GM18858 (cell line): ENCODE measurements around the gene KSR1.
"Not testable (repeated sequence)": the region's sequence is repeated elsewhere in the genome, so short reads cannot be mapped to it uniquely, and the experiment has no call there.

ENCODE experiments used
- ATAC-seq: cut with Tn5 transposase; IDR thresholded peaks from one replicate; pipeline ENCODE4 v1.9.1; 2021; ENCODE audit not compliant: unreplicated experiment

Gene KSR1

DNA sequence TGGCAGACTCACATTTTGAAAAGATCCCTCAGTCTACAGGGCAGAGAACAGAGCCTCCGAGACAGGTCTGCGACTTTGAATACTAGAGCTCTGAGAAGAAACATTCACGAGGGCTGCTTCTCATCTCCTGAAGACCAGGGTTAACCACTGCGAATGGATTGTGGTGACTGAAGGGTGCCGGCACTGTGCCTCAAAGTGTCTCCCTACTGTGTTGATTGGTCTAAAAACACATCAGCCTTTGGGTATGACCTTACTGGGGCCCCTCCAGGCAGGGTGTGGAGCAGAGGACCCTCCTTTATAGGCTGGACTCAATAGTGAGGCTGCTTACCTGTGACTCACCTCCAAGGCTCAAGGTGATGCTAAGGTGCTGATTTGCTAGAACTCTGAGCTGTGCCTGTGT is 172.1 kb downstream of the KSR1 start:
- ATAC-seq = no peak

DNA sequence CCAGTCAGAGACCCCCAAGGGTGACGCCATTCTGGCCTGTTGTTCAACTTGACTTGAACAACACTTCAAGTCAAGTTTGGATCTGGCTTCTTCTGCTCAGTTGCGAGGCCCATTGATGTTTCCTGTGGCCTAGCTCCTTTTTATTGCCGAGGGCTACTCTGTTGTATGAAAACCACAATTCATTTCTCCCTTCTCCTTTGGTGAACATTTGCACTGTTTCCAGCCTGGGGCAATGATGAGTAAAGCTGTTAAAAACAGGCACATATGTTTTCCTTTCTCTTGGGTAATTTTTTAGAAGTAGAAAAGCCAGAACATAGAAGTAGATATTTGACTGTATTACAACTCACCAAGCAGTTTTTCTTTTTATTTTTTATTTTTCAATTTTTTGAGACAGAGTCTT is 173.0 kb downstream of the KSR1 start:
- not testable (repeated sequence) for ATAC-seq

DNA sequence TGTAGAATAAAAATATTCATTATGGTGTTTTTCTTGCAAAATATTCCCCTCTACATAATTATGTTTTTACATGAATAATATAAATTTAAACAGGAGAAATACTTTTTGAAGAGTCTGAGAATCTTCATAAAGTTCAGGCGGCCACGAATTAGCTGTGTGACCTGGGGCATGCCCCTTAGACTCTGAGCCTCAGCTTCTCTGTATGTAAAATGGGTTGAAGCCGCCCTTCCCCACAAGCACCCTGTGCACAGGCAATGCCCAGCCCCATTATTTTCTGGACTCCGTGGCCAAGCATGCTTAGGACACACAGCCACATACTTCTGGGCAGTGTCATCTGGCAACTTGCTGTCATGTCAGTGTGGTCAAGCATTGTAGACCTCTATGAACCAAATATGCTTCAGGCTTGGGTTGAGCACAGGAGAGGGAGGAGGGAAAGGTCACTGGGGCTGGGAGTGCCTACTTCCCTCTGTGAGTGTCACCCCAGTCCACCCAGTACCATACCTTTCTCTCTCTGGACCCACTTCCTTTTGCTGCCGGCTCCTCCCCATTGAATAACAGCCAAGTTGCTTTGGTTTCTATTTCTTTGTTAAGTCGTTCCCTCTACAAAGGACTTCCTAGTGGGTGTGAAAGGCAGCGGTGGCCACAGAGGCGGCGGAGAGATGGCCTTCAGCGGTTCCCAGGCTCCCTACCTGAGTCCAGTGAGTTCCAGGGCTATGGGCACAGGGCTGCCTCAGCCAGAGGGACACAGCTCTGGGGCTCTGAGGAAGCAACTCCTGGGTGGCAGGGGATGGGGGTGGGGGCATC is 174.6 kb downstream of the KSR1 start, which contains the start of gene LGALS9:
Gene LGALS9, plus strand, starts transcription at position 582 of the 804 bp plus-strand sequence. Its CDS starts 78 bp downstream, at position 660.
- peak; percentile 57 for ATAC-seq

DNA sequence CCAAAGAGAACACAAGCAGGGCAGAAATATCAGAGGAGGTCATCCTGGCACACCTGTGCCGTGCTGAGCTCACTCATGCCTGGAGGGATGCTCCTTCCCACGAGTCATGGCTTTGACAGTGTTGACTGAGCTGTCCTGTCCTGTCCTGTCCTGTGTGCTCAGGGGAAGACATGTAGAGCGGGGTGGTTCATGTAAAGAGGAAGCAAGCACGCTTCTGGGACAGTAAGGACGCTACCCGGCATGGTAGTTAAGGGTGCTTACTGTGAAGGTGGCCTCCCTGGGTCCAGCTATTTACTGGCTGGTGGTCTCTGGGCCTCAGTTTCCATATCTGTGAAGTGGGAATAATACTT is 175.1 kb downstream of the KSR1 start:
- no peak for ATAC-seq

DNA sequence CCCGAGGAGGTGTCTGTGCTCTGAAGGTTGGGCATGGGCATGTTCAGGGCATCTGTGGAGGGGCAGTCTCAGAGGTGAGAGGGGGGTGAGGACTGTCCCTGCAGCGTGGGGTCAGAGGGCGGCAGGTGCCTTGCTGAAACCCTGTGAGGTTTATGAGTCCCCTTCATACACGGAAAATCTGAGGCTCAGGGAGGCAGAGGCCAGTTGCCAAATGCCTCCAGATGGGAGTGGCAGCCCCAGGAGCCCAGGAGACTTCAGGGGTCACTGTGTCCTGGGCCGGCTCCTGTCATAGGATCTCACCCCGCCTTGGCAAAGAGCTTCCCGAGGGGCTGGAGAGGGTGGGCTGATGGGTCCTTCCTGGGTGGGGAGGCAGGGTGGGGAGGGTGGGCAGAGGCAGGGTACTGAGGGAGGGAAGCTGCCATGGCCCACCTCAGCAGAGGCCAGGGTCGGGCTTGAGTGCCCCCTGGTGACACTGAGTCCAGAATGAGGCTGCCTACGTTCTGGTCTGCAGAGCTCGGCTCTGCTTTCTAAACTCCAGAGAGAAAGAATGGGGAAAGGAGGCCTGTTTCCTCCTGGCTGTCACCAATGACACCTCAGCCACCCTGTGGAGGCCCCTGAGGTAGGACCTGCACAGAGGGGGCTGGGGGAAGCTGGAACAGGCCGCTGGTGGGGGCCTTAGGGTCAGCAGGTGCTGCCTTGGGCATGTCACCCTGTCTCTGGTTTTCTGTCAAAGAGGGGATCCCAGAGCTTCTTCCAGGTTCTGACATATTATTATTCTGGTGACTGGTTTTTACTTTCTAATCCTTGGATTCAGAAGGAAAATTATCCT is 175.9 kb downstream of the KSR1 start:
- ATAC-seq = no peak

DNA sequence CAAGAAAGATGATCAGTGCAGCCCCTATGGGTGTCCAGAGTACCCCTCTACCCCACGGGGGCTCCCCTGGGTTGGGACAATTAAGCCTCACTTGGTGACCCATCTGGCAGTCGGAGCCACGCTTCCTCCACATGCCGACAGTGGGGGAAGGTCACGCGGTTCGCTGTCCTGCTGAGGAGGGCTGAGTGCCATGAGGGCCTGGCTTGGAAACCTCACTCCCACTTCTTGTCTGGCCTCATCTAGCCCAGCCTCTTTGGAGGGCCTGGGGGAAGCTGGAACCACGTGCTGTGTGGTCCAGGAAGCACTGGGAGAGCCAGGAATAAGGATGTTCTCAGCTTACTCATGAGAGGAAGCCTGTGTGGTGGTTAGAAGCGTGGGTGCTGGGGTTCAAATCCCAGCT is 176.5 kb downstream of the KSR1 start:
- ATAC-seq = not testable (repeated sequence)

DNA sequence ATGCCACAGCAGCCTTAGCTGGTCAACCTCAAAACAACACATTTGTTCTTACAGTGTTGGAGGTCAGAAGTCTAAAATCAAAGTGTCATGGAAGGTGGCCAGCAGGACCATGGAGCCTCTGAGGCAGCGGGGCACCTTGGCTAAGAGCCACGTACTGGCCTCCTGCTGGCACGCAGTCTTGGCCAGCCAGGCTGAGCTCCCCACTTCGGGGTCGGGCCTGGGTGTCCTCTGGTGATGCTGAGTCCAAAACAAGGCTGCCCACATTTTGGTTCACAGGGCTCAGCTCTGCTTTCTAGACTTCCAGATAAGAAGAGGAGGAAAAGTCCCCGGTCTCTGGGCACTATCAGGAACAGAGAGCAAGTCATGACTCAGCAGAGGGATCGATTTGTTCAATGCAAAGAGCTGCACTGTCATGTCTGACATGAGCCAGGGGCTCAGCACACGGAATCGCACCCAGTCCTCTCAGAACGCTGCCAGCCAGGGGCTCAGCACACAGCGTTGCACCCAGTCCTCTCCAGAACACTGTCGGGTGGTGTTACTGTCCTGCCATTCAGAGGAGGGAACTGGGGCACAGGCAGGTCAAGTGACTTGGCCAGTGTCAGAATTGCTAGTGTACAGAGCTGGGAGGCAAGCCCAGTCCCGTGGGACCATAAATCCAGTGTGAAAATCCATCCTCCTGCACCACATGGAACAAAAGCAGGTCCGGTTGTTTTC is 177.2 kb downstream of the KSR1 start:
- ATAC-seq = no peak

DNA sequence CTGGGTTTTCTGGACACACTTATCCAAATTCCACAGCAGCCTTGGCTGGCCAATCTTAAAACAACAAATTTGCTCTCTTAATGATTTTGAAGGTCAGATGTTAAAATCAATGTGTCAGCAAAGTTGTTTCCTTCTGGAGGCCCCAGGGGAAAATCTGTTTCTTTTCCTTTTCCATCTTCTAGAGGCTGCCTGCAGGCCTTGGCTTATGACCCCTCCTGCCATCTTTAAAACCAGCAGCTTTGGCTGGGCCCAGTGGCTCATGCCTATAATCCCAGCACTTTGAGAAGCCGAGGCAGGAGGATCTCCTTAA is 177.7 kb downstream of the KSR1 start:
- no peak for ATAC-seq

DNA sequence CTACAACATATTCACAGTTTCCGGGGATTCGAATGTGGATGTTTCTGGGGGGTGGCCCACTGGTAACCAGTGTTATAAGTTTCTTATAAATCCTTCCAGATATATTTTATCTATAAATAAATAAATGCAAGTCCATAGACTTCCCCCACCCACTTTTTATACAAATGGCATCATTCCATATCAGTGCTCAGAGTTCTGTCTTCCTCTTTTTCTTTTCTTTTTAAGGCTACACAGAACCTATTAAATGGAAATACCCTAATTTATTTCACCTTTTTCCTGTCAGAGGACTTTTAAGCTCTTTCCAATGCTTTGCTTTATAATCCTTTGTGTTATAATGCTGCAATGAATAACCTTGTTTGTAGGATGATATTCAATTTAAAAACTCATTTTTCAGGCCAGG is 178.5 kb downstream of the KSR1 start:
- no peak for ATAC-seq

DNA sequence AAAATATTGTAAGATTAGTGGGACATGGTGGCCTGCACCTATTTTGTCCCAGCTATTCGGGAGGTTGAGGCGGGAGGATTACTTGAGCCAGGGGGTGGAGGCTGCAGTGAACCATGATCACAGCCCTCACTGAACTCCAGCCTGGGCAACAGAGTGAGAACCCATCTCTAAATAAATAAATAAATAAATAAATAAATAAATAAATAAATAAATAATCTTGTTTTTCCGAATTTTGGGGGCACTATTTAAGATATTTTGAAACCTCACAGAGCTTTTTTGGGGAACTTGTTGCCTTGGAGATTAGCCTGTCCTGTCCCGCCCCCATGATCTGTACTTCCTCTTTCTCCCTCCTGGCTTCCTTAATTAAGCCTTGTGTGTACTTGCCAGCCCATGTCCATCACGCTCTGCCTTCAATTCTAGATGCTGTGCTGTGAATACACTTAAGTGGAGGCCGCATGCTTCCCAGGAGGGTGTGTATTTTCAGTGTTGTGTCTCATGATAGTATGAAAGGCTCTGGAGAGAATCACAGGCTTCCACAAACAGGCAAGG is 179.1 kb downstream of the KSR1 start:
- no peak for ATAC-seq

DNA sequence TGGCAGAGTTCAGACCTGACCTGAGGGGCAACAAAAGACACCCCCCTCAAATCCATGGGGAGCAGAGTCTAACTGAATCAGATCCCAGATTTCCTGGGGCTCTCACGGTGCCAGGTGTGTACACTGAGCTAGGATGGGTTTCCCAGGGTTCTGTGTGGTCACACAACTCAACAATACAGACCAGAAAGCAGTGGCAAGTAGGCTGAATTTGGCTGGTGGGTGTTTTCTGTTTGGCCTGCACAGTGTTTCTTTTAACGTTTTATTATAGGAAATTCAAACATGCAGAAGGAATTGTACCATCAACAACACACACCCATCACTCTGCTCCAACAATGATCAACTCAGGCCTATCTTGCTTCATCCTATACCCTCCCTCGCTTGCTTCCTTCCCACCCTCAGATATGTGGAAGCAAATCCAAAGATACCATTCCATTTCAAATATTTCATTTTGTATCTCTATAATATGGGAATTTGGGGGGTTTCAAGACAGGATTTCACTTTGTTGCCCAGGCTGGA is 179.8 kb downstream of the KSR1 start:
- ATAC-seq = not testable (repeated sequence)

DNA sequence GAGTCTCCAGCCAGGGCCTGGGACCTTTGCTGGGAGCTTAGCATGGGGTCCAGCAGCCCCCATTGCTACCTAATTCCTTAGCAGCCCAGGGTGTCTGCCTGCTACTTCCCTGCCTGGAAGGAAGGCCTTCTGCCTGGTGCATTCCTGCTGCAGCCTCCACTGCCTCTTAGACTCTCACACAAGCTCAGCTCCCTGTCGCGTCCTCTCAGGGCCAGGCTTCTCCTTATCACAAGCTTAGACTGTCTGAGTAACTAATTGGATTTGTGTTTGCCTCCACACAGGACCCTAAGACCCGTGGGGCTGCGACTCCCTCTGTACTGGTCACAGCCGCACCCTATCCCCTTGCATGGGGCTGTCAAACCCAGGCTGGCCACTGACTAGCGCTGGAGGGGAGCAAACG is 181.6 kb downstream of the KSR1 start:
- ATAC-seq = not testable (repeated sequence)

DNA sequence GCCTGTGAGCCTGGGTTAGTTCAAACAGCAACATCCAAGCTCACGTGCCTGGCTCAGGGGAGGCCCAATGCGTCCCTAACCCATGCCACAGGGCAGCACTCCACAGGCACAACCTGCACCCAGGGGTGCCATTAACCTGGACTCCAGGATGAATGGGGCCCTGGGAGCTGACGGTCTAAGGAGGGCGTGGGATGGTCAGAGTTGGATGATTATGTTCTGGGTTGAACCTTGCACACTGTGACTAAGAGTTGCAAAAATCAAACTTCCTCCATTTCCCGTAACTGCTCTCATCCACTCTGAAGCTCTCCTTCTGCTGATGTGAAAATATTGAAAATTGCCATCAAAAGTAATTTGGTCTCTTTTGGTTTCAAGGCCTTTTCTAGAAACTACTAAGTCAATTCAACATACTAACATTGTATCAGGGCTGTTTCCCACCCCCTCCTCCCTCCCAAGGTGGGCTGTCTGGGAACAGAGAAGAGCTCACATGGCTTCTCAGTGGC is 182.2 kb downstream of the KSR1 start:
- ATAC-seq = not testable (repeated sequence)

DNA sequence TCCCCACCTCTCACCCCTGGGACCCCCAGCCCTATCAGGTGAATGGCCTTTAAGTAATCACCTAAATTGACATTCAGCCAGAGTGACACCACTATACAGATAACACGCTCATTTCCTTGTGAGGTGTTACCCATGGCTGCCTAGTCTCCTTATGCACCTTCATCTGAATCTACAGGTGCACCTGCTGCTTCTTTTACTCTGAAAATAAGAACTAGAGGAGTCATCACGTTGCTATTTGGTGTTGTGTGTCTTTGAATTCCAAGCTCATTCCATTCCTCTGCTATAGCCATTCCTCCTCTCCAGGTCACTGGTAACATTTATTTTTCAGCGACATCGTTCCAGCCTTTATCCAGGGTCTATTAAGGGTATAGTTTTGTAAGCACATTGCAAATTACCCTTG is 184.5 kb downstream of the KSR1 start:
- no peak for ATAC-seq

DNA sequence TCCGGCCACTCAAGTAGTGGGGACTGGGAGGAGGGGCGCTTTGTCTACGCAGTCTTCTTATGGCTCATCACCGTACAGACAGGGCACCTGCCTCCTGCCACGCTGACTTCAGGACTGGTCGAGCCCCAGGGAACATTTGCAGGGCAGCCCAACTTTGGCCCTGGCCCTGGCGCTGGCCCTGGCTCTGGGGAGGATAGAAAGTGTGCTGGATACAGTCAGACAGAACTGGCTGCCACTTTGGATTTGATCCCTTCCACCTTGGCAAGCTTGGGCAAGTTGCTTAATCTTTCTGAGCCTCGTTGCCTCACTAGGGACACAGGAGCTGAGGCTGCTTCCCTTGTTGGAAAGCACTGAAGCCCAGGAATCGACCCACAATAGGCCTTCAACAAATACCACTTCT is 188.3 kb downstream of the KSR1 start:
- no peak for ATAC-seq

DNA sequence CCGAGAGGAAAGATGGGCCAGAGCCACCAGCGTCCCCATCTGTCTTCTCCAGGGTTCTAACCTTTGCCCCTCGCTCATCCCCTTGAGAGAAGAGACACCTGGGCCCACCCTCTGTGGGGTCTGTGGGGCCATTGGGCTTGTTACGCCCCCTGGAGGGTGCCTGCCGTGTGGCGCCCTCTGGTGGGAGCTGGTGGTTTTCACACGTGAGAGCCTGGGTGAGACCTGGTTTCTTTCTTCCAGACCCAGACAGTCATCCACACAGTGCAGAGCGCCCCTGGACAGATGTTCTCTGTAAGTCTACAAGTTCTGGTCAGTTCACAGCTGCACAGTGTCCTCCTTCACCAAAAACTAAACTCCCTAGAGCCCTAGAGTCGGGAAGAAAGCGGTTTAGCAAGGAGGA is 189.4 kb downstream of the KSR1 start:
- ATAC-seq = not testable (repeated sequence)

DNA sequence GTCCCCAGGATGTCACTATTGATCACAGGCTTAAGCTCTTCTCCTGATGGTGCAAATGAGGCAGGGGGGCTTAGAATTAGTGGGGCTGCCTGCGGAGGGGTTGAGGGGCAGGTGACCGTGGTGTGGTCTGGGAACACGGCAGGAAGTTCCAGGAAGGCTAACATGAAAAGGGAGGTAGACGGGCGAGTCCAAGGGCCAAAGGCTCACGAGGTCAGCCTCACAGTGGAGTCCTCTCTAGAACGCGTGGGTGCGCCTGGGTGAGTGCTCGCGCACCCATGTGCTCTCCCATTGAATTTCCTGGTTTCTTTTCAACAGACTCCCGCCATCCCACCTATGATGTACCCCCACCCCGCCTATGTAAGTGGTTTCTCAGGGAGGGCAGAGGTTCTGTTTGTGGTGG is 190.0 kb downstream of the KSR1 start:
- ATAC-seq = no peak

DNA sequence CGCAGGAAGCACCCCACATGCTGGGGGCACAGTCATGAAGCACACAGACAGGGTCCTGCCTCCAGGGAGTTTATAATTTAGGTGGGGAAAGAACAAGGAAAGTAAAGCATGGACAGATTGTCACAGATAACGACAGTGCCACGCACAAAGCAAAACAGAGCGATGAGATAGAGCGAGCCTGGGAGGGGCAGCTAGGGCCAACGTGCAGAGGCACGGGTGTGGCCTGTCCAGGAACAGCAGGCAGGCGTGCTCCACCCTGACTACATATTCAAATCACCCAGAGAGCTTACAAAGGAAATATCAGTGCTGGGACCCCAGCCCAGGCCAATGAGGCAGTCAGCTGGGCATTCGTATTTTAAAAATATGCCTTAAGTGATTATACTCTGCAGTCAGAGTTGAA is 191.5 kb downstream of the KSR1 start:
- ATAC-seq = no peak

DNA sequence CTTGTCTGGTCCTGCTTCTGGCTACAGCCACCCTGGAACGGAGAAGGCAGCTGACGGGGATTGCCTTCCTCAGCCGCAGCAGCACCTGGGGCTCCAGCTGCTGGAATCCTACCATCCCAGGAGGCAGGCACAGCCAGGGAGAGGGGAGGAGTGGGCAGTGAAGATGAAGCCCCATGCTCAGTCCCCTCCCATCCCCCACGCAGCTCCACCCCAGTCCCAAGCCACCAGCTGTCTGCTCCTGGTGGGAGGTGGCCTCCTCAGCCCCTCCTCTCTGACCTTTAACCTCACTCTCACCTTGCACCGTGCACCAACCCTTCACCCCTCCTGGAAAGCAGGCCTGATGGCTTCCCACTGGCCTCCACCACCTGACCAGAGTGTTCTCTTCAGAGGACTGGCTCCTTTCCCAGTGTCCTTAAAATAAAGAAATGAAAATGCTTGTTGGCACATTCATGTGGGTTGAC is 192.9 kb downstream of the KSR1 start:
- not testable (repeated sequence) for ATAC-seq

DNA sequence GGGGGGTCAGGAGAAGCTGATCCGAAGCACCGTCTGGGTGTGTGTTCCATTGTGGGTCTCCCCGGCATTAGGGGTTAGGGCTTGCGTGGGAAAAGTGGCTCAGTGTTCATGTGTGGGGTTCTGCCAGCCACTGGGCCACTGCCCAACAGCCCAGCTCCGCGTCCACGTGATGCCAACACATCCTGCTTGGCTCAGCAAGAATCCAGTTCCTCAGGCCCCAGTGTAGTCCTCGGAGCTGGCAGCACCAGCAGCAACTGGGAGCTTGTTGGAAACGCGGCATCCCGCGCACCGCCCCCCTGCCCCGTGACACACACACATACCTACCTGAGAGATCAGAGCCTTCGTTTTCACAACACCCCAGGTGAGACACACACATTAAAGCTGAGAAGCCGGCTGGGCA is 193.7 kb downstream of the KSR1 start:
- ATAC-seq = no peak

DNA sequence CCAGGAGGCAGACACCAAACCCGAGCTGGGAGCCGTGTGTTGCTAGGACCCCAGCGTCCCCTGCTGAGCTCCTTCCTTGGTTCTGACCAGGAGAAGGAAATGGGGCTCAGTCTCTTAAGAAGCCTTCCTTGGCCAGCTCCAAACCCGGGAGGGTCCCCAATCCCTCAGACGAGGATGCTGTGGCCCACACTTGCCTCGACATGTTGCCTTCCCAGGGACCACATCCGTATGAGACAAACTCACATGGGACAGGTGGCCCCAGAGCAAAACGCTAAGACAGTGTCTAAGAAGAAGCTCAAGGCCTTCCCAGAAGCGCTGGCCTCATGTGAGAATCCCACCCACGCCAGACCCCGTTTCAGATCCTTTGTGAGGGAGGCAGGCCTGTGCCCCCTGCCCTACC is 194.6 kb downstream of the KSR1 start:
- ATAC-seq = no peak
